ENCODE measurements around the gene RNF39.

RNF39 gene

GRCh38 chr6:30055513-30055912 is 20.1 kb downstream of the RNF39 start:
- no peak for DNase-seq (ENCODE audit: low read depth)
- H3K4me3 ChIP-seq (ENCODE audit: low read length) = no peak overlapping the region
- TF ChIP-seq CTCF (conservative IDR thresholded peaks at IDR 0.05; ENCODE audit: low read depth, low read length) = no peak

- DNase-seq (ENCODE audit: low read depth) = no peak
- no peak overlapping the region for H3K4me3 ChIP-seq (ENCODE audit: low read length)
- TF ChIP-seq CTCF (conservative IDR thresholded peaks at IDR 0.05; ENCODE audit: low read depth, low read length) = no peak
These were observed 21.9 kb downstream of the RNF39 start for GRCh38 chr6:30053682-30054081.

DNA sequence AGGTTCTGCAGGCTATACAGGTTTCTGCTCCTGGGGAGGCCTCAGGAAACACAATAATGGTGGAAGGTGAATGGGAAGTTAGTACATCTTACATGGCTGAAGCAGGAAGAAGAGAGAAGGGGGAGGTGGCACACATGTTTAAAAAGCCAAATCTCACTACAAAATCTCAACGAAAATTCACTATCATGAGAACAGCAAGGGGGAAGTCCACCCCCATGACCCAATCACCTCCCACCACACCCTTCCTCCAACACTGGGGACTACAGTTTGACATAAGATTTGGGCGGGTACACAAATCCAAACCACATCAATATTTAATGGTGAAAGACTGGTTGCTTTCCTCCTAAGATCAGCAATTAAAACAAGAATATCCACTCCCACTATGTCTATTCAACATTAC is 28.3 kb downstream of the RNF39 start:
- H3K4me3 ChIP-seq (ENCODE audit: low read length) = no peak overlapping the region
- no peak for DNase-seq (ENCODE audit: low read depth)
- no peak for TF ChIP-seq CTCF (conservative IDR thresholded peaks at IDR 0.05; ENCODE audit: low read depth, low read length)

DNA sequence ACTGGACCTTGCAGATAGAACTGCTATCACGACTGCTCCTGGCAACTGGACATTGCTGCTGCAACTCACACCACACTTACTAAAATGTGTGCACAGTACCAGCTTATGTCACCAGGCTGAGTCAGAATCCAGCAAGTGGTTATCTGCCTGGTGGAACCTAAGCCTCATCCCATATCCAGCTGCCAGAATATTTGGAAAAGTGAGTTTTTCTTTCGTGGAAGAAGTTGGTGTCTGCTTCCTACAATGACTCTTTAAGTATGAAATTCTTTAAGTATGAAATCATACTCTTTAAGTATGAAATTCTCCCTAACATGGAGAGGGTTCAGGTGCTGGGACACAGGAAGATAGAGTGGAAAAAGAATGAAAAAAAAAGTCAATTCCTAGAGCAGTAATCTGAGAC is 30.9 kb downstream of the RNF39 start:
- no peak for TF ChIP-seq CTCF (conservative IDR thresholded peaks at IDR 0.05; ENCODE audit: low read depth, low read length)
- H3K4me3 ChIP-seq (ENCODE audit: low read length) = no peak overlapping the region
- DNase-seq (ENCODE audit: low read depth) = no peak

- H3K4me3 ChIP-seq (ENCODE audit: low read length) = no peak overlapping the region
- TF ChIP-seq CTCF (conservative IDR thresholded peaks at IDR 0.05; ENCODE audit: low read depth, low read length) = no peak
- DNase-seq (ENCODE audit: low read depth) = no peak
These were observed 31.8 kb downstream of the RNF39 start for GRCh38 chr6:30043744-30044143.

GRCh38 chr6:30042914-30043313 is 32.7 kb downstream of the RNF39 start:
- no peak for TF ChIP-seq CTCF (conservative IDR thresholded peaks at IDR 0.05; ENCODE audit: low read depth, low read length)
- DNase-seq (ENCODE audit: low read depth) = no peak

DNA sequence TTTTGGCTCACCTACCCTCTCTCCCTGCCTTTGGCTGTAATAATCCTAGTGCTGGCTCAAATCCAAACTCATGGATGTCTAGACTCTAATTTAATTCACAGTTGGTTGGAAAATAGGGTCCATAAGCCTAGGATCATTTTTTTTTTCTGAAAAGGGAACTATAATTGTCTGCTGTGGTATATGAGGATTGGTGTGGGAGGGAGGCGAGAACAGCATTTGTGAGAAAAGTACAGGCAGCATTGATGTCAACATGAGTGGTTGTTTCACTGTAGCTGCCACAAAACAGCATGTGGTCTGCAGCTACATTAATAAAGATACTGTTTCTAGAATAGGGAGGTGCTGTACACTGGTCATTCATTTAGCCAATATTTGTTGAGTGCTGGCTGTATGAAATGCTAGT is 33.1 kb downstream of the RNF39 start:
- DNase-seq (ENCODE audit: low read depth) = no peak
- no peak overlapping the region for H3K4me3 ChIP-seq (ENCODE audit: low read length)
- TF ChIP-seq CTCF (conservative IDR thresholded peaks at IDR 0.05; ENCODE audit: low read depth, low read length) = no peak

More at GRCh38 chr6:30042914-30043313, 32.7 kb downstream of the RNF39 start:
- H3K4me3 ChIP-seq (ENCODE audit: low read length) = no peak overlapping the region
